GM23338 (cell line): ENCODE results near the gene FAM234A. TPM values are rescaled to one million over a fixed set of nuclear protein-coding genes. Genes with fewer than 3 reads are reported as not detected.

ENCODE experiments used
- ATAC-seq: fragments of 200-7000 bp; cut with Tn5 transposase; 3 replicates; pipeline ENCODE4 v1.9.1; 2020
- DNase-seq: peaks from one replicate; pipeline ENCODE4 v3.0.0-alpha.2; 2015; ENCODE audit warnings: low spot score
- H2AFZ ChIP-seq: fragments of 200-600 bp; sonication (generic); 2 replicates; pipeline ENCODE4 v1.8.0; 2016; ENCODE audit warnings: antibody characterized with exemption, mild to moderate bottlenecking, moderate library complexity
- H3F3A ChIP-seq: fragments of 200-600 bp; sonication (generic); replicated peaks from 2 replicates; pipeline ENCODE4 v1.8.0; 2017; ENCODE audit warnings: antibody characterized with exemption, mixed run types, low read depth
- H3K27ac ChIP-seq: fragments of 200-600 bp; sonication (generic); 2 replicates; pipeline ENCODE4 v1.6.1; 2016; ENCODE audit warnings: low read depth
- H3K27me3 ChIP-seq: fragments of 200-600 bp; sonication (generic); 2 replicates; pipeline ENCODE4 v1.8.0; 2016; ENCODE audit warnings: mild to moderate bottlenecking, mixed run types, moderate library complexity; ENCODE audit not compliant: insufficient read depth
- H3K36me3 ChIP-seq: fragments of 200-600 bp; sonication (generic); 2 replicates; pipeline ENCODE4 v1.8.0; 2016; ENCODE audit warnings: mild to moderate bottlenecking; ENCODE audit not compliant: insufficient read depth
- H3K4me1 ChIP-seq: fragments of 200-600 bp; sonication (generic); 2 replicates; pipeline ENCODE4 v1.8.0; 2016; ENCODE audit warnings: mild to moderate bottlenecking, moderate library complexity; ENCODE audit not compliant: insufficient read depth
- H3K4me2 ChIP-seq: fragments of 200-600 bp; sonication (generic); 2 replicates; pipeline ENCODE4 v1.7.1; 2017; ENCODE audit warnings: mixed run types
- H3K4me3 ChIP-seq: fragments of 200-600 bp; sonication (generic); 2 replicates; pipeline ENCODE4 v1.6.1; 2016; ENCODE audit warnings: mixed run types
- H3K79me2 ChIP-seq: fragments of 200-600 bp; sonication (generic); replicated peaks from 2 replicates; pipeline ENCODE4 v1.8.0; 2017; ENCODE audit warnings: mild to moderate bottlenecking; ENCODE audit not compliant: insufficient read depth
- H3K9me2 ChIP-seq: fragments of 200-600 bp; sonication (generic); 2 replicates; pipeline ENCODE4 v1.8.0; 2017; ENCODE audit not compliant: insufficient read depth
- H4K20me1 ChIP-seq: fragments of 200-600 bp; sonication (generic); replicated peaks from 2 replicates; pipeline ENCODE4 v1.8.0; 2017; ENCODE audit warnings: mild to moderate bottlenecking; ENCODE audit not compliant: insufficient read depth
- H3K27ac Mint-ChIP-seq: 2 replicates; pipeline ENCODE4 v1.8.0; 2020; ENCODE audit warnings: inconsistent platforms, mild to moderate bottlenecking, moderate library complexity, mixed read lengths
- H3K27me3 Mint-ChIP-seq: 3 replicates; pipeline ENCODE4 v1.8.0; 2022; ENCODE audit warnings: low read depth, mild to moderate bottlenecking, moderate library complexity, mixed read lengths, inconsistent platforms; ENCODE audit not compliant: insufficient read depth, poor library complexity
- H3K36me3 Mint-ChIP-seq: 3 replicates; pipeline ENCODE4 v1.8.0; 2021; ENCODE audit warnings: low read depth, mild to moderate bottlenecking, inconsistent platforms, moderate library complexity, mixed read lengths
- H3K4me1 Mint-ChIP-seq: 3 replicates; pipeline ENCODE4 v1.8.0; 2020; ENCODE audit warnings: mild to moderate bottlenecking, inconsistent platforms, mixed read lengths
- H3K4me3 Mint-ChIP-seq: 3 replicates; pipeline ENCODE4 v1.8.0; 2021; ENCODE audit warnings: moderate library complexity, mild to moderate bottlenecking, inconsistent platforms, mixed read lengths
- H3K9me3 Mint-ChIP-seq: 3 replicates; pipeline ENCODE4 v1.8.0; 2020; ENCODE audit warnings: moderate library complexity, mild to moderate bottlenecking, inconsistent platforms, mixed read lengths
- CREB1 ChIP-seq: fragments of 250-450 bp; sonication (Bioruptor Pico); IDR thresholded peaks from 2 replicates; pipeline ENCODE4 v1.5.0; 2020; ENCODE audit warnings: low read depth, mild to moderate bottlenecking, moderate library complexity
- ETS1 ChIP-seq: IDR thresholded peaks from 2 replicates; pipeline ENCODE4 v1.6.1; 2016; ENCODE audit warnings: antibody characterized with exemption
- EZH2 ChIP-seq: fragments of 200-600 bp; sonication (generic); IDR thresholded peaks from one replicate; pipeline ENCODE4 v1.8.0; 2017; ENCODE audit warnings: antibody characterized with exemption, mild to moderate bottlenecking, low read depth; ENCODE audit not compliant: unreplicated experiment
- JUNB ChIP-seq: IDR thresholded peaks from one replicate; pipeline ENCODE4 v1.6.1; 2016; ENCODE audit warnings: antibody characterized with exemption; ENCODE audit not compliant: unreplicated experiment
- NANOG ChIP-seq: IDR thresholded peaks from 2 replicates; pipeline ENCODE4 v1.6.1; 2016; ENCODE audit warnings: antibody characterized with exemption, borderline replicate concordance
- POLR2AphosphoS5 ChIP-seq: IDR thresholded peaks from 2 replicates; pipeline ENCODE4 v1.6.1; 2016; ENCODE audit warnings: antibody characterized with exemption, low read depth
- STAT1 ChIP-seq: IDR thresholded peaks from one replicate; pipeline ENCODE4 v1.6.1; 2016; ENCODE audit warnings: antibody characterized with exemption; ENCODE audit not compliant: unreplicated experiment
- ZNF114 ChIP-seq: fragments of 250-450 bp; sonication (Bioruptor Pico); IDR thresholded peaks from 2 replicates; pipeline ENCODE4 v1.5.0; 2020; ENCODE audit warnings: mild to moderate bottlenecking, moderate library complexity
- ZNF331 ChIP-seq: fragments of 250-450 bp; sonication (Bioruptor Pico); IDR thresholded peaks from 2 replicates; pipeline ENCODE4 v1.5.0; 2020; ENCODE audit warnings: low read depth, mild to moderate bottlenecking, moderate library complexity
- polyA plus RNA-seq: library from polyadenylated mRNA; unstranded; fragments of >200 nt; fragmentation: Nextera tagmentation; extraction: Ambion mirVana; gene quantifications from 2 replicates; pipeline ENCODE4 v1.2.1, GENCODE V29; 2016
- total RNA-seq: library from RNA; depleted of rRNA; stranded (reverse); fragments of >200 nt; shearing (Covaris generic); gene quantifications from 2 replicates; pipeline ENCODE4 v1.2.3, GENCODE V29; 2014
- TF ChIP-seq, protein P1 (sequence below), 2 experiments: fragments of 200-600 bp in 1 of 2; sonication (generic) in 1 of 2; conservative IDR thresholded peaks; 2 replicates each; pipeline versions ENCODE4 v1.5.1 to v1.6.1; 2016 to 2017; ENCODE audit warnings: antibody characterized with exemption in 2 of 2, low read depth in 2 of 2, mild to moderate bottlenecking in 2 of 2, moderate library complexity in 1 of 2
- TF ChIP-seq, protein P2 (sequence below): IDR thresholded peaks from one replicate; pipeline ENCODE4 v1.6.1; 2018; ENCODE audit warnings: antibody characterized with exemption; ENCODE audit not compliant: unreplicated experiment

FAM234A gene
- total and polyA plus RNA-seq, 2 experiments from 2014 or later: 41.9 to 128 TPM

DNA sequence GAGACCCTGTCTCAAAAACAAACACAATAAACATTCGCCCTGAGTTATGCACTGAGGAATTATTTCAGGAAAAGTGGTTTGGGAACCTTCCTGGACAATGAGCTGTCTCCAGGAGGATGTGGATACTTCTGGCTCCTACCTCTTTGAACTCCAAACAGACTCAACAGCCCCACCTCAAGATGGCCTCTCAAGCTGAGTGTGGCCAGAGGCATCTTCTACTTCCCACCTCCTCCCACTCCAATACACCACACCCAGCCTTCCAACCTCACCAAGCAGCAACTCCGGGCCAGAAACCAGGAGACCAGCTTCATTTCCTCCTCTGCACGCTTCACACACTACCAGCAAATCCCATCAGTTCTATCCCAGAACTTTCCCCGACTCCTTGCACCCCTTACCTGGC is 42.8 kb upstream of the FAM234A start (continued):
- TF ChIP-seq, protein P1, sequence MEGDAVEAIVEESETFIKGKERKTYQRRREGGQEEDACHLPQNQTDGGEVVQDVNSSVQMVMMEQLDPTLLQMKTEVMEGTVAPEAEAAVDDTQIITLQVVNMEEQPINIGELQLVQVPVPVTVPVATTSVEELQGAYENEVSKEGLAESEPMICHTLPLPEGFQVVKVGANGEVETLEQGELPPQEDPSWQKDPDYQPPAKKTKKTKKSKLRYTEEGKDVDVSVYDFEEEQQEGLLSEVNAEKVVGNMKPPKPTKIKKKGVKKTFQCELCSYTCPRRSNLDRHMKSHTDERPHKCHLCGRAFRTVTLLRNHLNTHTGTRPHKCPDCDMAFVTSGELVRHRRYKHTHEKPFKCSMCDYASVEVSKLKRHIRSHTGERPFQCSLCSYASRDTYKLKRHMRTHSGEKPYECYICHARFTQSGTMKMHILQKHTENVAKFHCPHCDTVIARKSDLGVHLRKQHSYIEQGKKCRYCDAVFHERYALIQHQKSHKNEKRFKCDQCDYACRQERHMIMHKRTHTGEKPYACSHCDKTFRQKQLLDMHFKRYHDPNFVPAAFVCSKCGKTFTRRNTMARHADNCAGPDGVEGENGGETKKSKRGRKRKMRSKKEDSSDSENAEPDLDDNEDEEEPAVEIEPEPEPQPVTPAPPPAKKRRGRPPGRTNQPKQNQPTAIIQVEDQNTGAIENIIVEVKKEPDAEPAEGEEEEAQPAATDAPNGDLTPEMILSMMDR (conservative IDR thresholded peaks at IDR 0.05; ENCODE audit: low read depth in 2 of 2): no peak
- TF ChIP-seq JUNB (no peak), STAT1 (no peak), NANOG (no peak)

GRCh38 chr16:192686-193085 is 41.9 kb upstream of the FAM234A start:
- H3K27me3 ChIP-seq: no peaks in the 10 kb centered on the region
- H3K27ac ChIP-seq: no peak overlapping the region
- H3K4me1 ChIP-seq: no peaks in the 10 kb centered on the region
- Mint-ChIP-seq H3K4me3 (no peak overlapping the region), H3K36me3 (peaks cover 90% of the 10 kb centered on the region), H3K4me1 (no peaks in the 10 kb centered on the region), H3K27ac (no peak overlapping the region), H3K9me3 (no peaks in the 10 kb centered on the region), H3K27me3 (peaks cover 2% of the 10 kb centered on the region)
- no peak for TF ChIP-seq POLR2AphosphoS5
- ATAC-seq (no peak), DNase-seq (no peak)
- peaks cover 45% of the 10 kb centered on the region for H3F3A ChIP-seq
- no peak overlapping the region for H3K4me3 ChIP-seq
- H3K4me2 ChIP-seq: no peak overlapping the region
- peaks cover 87% of the 10 kb centered on the region for H3K36me3 ChIP-seq
- H3K9me2 ChIP-seq: no peaks in the 10 kb centered on the region
- peaks cover 15% of the 10 kb centered on the region; the same call in 1 of the 2 replicates for H3K79me2 ChIP-seq
- H2AFZ ChIP-seq: no peak overlapping the region
- H4K20me1 ChIP-seq: peaks cover 13% of the 10 kb centered on the region

- peaks cover 88% of the 10 kb centered on the region for H3K36me3 ChIP-seq
- H3K4me3 Mint-ChIP-seq: no peak overlapping the region
- peaks cover 16% of the 10 kb centered on the region for H4K20me1 ChIP-seq
- H3K27me3 ChIP-seq: no peaks in the 10 kb centered on the region
- H3K79me2 ChIP-seq: peaks cover 15% of the 10 kb centered on the region; the same call in 1 of the 2 replicates
- H3K4me1 Mint-ChIP-seq: no peaks in the 10 kb centered on the region
- H3F3A ChIP-seq: peaks cover 43% of the 10 kb centered on the region
- no peak overlapping the region for H3K4me3 ChIP-seq
- DNase-seq (no peak), ATAC-seq (no peak)
- peaks cover 93% of the 10 kb centered on the region for H3K36me3 Mint-ChIP-seq
- H3K27me3 Mint-ChIP-seq: peaks cover 2% of the 10 kb centered on the region
- H2AFZ ChIP-seq: no peak overlapping the region
- H3K4me1 ChIP-seq: no peaks in the 10 kb centered on the region
- no peaks in the 10 kb centered on the region for H3K9me3 Mint-ChIP-seq
- H3K9me2 ChIP-seq: no peaks in the 10 kb centered on the region
- H3K4me2 ChIP-seq: no peak overlapping the region
- no peak overlapping the region for H3K27ac ChIP-seq
- no peak overlapping the region for H3K27ac Mint-ChIP-seq
- TF ChIP-seq, protein P1 (conservative IDR thresholded peaks at IDR 0.05; ENCODE audit: low read depth in 2 of 2): no peak
- TF ChIP-seq ETS1 (no peak), NANOG (no peak), POLR2AphosphoS5 (no peak), ZNF114 (CRISPR knock-in tag) (no peak), CREB1 (CRISPR knock-in tag) (no peak), EZH2 (no peak), ZNF331 (CRISPR knock-in tag) (no peak), JUNB (no peak), STAT1 (no peak)
- TF ChIP-seq, protein P2, sequence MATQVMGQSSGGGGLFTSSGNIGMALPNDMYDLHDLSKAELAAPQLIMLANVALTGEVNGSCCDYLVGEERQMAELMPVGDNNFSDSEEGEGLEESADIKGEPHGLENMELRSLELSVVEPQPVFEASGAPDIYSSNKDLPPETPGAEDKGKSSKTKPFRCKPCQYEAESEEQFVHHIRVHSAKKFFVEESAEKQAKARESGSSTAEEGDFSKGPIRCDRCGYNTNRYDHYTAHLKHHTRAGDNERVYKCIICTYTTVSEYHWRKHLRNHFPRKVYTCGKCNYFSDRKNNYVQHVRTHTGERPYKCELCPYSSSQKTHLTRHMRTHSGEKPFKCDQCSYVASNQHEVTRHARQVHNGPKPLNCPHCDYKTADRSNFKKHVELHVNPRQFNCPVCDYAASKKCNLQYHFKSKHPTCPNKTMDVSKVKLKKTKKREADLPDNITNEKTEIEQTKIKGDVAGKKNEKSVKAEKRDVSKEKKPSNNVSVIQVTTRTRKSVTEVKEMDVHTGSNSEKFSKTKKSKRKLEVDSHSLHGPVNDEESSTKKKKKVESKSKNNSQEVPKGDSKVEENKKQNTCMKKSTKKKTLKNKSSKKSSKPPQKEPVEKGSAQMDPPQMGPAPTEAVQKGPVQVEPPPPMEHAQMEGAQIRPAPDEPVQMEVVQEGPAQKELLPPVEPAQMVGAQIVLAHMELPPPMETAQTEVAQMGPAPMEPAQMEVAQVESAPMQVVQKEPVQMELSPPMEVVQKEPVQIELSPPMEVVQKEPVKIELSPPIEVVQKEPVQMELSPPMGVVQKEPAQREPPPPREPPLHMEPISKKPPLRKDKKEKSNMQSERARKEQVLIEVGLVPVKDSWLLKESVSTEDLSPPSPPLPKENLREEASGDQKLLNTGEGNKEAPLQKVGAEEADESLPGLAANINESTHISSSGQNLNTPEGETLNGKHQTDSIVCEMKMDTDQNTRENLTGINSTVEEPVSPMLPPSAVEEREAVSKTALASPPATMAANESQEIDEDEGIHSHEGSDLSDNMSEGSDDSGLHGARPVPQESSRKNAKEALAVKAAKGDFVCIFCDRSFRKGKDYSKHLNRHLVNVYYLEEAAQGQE: no peak
These were observed 41.2 kb upstream of the FAM234A start for GRCh38 chr16:193441-193840.
